PFSK-1 (cell line): ENCODE data around the gene PSPH.
A peak's percentile ranks its signal among the peaks of the same experiment; 100 is the strongest.

Source experiments
- FOXP2 ChIP-seq: optimal IDR thresholded peaks from 2 replicates; pipeline ENCODE3; 2011; ENCODE audit warnings: borderline replicate concordance, control low read depth, inconsistent platforms; ENCODE audit not compliant: insufficient read depth; ENCODE audit errors: extremely low read length, extremely low read depth
- POLR2AphosphoS5 ChIP-seq: IDR thresholded peaks from 2 replicates; pipeline ENCODE4 v1.6.1; 2012; ENCODE audit warnings: low read depth, mild to moderate bottlenecking, control low read depth, low read length, moderate library complexity
- SIN3A ChIP-seq: IDR thresholded peaks from 2 replicates; pipeline ENCODE4 v1.6.1; 2012; ENCODE audit warnings: mild to moderate bottlenecking, low read length, moderate library complexity, borderline replicate concordance; ENCODE audit not compliant: insufficient read depth
- TAF1 ChIP-seq: IDR thresholded peaks from 2 replicates; pipeline ENCODE4 v1.6.1; 2012; ENCODE audit warnings: low read length, control low read depth, borderline replicate concordance; ENCODE audit not compliant: insufficient read depth
- TF ChIP-seq, protein P1 (sequence below), 2 experiments: IDR thresholded peaks; 2 replicates each; pipeline versions ENCODE4 v1.6.1 to v1.8.0; 2011 to 2012; ENCODE audit warnings: low read depth in 2 of 2, low read length in 2 of 2, control low read depth in 1 of 2, inconsistent platforms in 1 of 2, mild to moderate bottlenecking in 1 of 2, moderate library complexity in 1 of 2; ENCODE audit not compliant: insufficient read depth in 1 of 2

Gene PSPH

DNA sequence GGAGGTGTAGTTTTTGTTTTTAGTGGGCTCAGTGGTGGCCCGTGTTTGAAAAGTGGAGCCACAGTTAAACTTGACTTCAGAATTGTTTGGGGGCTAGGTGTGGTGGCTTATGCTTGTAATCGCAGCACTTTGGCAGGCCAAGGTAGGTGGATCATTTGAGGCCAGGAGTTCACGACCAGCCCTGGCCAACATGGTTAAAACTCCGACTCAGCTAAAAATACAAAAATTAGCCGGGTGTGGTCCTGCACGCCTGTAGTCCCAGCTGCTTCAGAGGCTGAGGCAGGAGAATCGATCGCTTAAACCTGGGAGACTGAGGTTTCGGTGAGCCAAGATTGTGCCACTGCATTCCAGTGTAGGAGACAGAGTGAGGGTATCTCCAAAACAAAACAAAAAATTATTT, 2.1 kb upstream of the PSPH start:
- TF ChIP-seq POLR2AphosphoS5 (no peak), TAF1 (no peak), FOXP2 (no peak), SIN3A (no peak)
- TF ChIP-seq, protein P1, sequence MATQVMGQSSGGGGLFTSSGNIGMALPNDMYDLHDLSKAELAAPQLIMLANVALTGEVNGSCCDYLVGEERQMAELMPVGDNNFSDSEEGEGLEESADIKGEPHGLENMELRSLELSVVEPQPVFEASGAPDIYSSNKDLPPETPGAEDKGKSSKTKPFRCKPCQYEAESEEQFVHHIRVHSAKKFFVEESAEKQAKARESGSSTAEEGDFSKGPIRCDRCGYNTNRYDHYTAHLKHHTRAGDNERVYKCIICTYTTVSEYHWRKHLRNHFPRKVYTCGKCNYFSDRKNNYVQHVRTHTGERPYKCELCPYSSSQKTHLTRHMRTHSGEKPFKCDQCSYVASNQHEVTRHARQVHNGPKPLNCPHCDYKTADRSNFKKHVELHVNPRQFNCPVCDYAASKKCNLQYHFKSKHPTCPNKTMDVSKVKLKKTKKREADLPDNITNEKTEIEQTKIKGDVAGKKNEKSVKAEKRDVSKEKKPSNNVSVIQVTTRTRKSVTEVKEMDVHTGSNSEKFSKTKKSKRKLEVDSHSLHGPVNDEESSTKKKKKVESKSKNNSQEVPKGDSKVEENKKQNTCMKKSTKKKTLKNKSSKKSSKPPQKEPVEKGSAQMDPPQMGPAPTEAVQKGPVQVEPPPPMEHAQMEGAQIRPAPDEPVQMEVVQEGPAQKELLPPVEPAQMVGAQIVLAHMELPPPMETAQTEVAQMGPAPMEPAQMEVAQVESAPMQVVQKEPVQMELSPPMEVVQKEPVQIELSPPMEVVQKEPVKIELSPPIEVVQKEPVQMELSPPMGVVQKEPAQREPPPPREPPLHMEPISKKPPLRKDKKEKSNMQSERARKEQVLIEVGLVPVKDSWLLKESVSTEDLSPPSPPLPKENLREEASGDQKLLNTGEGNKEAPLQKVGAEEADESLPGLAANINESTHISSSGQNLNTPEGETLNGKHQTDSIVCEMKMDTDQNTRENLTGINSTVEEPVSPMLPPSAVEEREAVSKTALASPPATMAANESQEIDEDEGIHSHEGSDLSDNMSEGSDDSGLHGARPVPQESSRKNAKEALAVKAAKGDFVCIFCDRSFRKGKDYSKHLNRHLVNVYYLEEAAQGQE (IDR thresholded peaks at IDR 0.05; ENCODE audit: insufficient read depth in 1 of 2, low read depth in 2 of 2, low read length in 2 of 2): no peak

DNA sequence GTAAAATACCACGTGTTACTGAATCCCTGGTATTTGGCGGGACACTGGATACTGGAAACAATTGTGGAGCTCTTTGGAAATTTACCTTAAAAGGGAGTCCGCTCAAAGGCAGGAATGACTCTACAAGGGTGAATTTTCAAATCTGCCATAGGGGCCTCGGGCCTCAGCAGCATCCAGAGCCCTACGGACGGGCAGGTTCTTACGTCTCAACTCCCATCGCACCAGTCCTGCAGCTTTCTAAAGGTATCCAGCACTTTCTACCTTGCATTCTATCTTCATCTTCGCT, 248 bp downstream of the PSPH start:
- TF ChIP-seq, protein P1 (IDR thresholded peaks at IDR 0.05; ENCODE audit: insufficient read depth in 1 of 2, low read depth in 2 of 2, low read length in 2 of 2): 0 out of 4 replicates have a peak, but pooled peaks of 1 of the 2 experiments have one; percentile 49
- no peak for TF ChIP-seq POLR2AphosphoS5

DNA sequence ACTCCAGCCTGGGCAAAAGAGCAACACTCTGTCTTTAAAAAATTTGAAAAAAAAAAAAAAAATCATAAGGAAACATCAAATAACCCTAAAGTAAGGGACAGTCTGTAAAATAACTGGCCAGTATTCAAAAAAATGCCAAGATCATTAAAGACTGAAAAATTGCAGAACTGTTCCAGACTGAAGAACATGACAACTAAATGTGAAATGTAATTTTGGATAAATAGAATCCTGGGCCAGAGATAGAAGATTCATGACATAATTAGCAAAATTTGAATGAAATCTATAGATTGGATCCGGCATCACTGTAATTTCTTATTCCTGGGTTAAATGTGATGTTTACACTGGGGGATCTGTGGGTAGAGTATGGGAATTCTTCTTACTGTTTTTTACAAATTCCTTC, 3.0 kb downstream of the PSPH start:
- TF ChIP-seq TAF1: no peak
- TF ChIP-seq SIN3A: no peak
- TF ChIP-seq, protein P1 (IDR thresholded peaks at IDR 0.05; ENCODE audit: insufficient read depth in 1 of 2, low read depth in 2 of 2, low read length in 2 of 2): no peak
- TF ChIP-seq POLR2AphosphoS5: no peak
- no peak for TF ChIP-seq FOXP2

DNA sequence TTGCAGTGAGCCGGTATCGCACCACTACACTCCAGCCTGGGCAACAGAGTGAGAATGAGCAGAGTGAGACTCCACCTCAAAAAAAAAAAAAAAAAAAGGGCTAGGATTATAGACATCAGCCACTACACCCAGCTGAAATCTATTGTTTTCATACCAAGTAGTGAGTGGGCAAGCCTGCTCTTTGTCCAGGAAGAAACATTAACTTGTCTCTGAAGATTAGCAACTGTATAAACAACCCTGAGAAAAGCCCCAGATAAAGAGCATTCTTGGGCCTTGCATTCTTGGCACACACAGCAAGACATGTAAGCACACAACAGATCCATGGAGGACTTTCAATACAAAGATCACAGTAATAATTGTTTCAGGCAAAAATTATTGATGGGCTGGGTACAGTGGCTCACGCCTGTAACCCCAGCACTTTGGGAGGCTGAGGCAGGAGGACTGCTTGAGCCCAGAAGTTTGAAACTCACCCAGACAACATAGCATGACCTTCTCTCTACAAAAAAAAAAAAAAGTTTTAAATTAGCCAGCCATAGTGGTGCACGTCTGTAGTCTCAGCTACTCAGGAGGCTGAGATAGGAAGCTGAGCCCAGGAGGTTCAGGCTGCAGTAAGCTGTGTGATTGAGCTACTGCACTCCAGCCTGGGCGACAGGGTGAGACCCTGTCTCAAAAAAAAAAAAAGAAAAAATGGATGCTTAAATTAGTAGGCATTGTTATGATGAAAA, 4.4 kb downstream of the PSPH start:
- TF ChIP-seq POLR2AphosphoS5: no peak
- TF ChIP-seq, protein P1 (IDR thresholded peaks at IDR 0.05; ENCODE audit: insufficient read depth in 1 of 2, low read depth in 2 of 2, low read length in 2 of 2): no peak
- TF ChIP-seq SIN3A: no peak
- TF ChIP-seq TAF1: no peak
- no peak for TF ChIP-seq FOXP2

DNA sequence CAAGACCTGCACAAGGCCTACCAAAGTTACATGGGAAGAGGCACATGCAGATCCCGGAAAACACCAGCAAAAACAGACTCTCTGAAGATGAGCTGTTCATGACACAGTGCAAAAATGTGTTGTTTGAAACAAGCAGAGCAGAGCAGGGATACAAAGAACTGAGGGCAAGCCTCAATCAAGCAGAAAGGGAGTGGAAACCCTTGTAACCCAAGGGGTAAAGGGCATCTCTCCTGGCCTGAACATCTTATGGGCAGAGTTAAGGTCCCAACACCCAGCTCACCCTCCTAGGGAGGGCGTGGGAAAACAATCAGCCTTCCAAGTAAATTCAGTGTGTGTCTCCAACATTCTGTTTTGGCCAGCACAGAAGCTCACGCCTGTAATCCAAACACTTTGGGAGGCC, 10.5 kb downstream of the PSPH start:
- TF ChIP-seq FOXP2: no peak
- no peak for TF ChIP-seq TAF1
